ENCODE results near the gene EIF2S3B.
"Not testable (repeated sequence)": the region's sequence is repeated elsewhere in the genome, so short reads cannot be mapped to it uniquely, and the experiment has no call there.

EIF2S3B gene

DNA sequence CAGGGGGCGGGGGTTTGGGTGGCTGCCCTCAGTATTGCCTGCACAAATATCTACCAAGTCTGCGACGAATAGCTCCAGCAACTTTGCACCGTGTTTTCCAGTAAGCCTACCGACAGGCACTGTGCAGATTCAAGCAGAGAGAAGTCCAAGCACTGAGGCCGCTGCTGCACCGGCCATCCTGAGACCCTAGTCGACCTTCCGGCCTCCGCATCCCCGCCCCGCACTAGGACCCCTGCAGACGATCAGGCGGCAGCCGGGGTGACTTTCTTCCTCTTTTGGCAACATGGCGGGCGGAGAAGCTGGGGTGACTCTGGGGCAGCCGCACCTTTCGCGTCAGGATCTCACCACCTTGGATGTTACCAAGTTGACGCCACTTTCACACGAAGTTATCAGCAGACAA lies at the start of gene EIF2S3B:
Gene EIF2S3B, plus strand, starts transcription at position 271 of the 400 bp plus-strand sequence. Its CDS starts 13 bp downstream, at position 284.
- no peaks in the 10 kb centered on the region for H3K27me3 Mint-ChIP-seq (ENCODE audit: low read depth)
- H3K9me3 Mint-ChIP-seq, result peaks cover 4% of the 10 kb centered on the region
- TF ChIP-seq, protein P1, sequence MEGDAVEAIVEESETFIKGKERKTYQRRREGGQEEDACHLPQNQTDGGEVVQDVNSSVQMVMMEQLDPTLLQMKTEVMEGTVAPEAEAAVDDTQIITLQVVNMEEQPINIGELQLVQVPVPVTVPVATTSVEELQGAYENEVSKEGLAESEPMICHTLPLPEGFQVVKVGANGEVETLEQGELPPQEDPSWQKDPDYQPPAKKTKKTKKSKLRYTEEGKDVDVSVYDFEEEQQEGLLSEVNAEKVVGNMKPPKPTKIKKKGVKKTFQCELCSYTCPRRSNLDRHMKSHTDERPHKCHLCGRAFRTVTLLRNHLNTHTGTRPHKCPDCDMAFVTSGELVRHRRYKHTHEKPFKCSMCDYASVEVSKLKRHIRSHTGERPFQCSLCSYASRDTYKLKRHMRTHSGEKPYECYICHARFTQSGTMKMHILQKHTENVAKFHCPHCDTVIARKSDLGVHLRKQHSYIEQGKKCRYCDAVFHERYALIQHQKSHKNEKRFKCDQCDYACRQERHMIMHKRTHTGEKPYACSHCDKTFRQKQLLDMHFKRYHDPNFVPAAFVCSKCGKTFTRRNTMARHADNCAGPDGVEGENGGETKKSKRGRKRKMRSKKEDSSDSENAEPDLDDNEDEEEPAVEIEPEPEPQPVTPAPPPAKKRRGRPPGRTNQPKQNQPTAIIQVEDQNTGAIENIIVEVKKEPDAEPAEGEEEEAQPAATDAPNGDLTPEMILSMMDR (IDR thresholded peaks at IDR 0.05; ENCODE audit: unreplicated experiment in 3 of 3), result no peak
- no peaks in the 10 kb centered on the region for H3K4me1 Mint-ChIP-seq
- H3K36me3 Mint-ChIP-seq (ENCODE audit: low read depth), result peaks cover 3% of the 10 kb centered on the region
- no peak within 1 kb of the TSS for H3K27ac Mint-ChIP-seq
- no peak within 1 kb of the TSS for H3K4me3 Mint-ChIP-seq

DNA sequence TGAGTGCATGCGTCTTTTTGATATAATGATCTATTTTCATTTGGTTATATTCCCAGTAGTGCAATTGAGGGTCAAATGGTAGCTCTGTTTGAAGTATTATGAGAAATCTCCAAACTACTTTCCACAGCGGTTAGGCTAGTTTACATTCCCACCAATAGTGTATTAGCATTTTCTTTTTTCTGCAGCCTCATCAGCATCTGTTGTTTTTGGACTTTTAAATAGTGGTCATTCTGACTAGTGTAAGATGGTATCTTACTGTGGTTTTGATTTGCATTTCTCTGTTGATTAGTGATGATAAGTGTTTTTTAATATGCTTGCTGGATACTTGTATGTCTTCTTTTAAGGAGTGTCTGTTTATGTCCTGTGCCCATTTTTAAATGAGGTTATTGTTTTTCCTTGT lies 48.8 kb upstream of the EIF2S3B start:
- no peaks in the 10 kb centered on the region for H3K36me3 Mint-ChIP-seq (ENCODE audit: low read depth)
- H3K4me1 Mint-ChIP-seq, result no peaks in the 10 kb centered on the region
- peaks cover 40% of the 10 kb centered on the region for H3K9me3 Mint-ChIP-seq
- peaks cover 4% of the 10 kb centered on the region for H3K27me3 Mint-ChIP-seq (ENCODE audit: low read depth)
- TF ChIP-seq, protein P1 (IDR thresholded peaks at IDR 0.05; ENCODE audit: unreplicated experiment in 3 of 3), result no peak
- H3K4me3 Mint-ChIP-seq, result no peak overlapping the region
- H3K27ac Mint-ChIP-seq, result no peak overlapping the region

DNA sequence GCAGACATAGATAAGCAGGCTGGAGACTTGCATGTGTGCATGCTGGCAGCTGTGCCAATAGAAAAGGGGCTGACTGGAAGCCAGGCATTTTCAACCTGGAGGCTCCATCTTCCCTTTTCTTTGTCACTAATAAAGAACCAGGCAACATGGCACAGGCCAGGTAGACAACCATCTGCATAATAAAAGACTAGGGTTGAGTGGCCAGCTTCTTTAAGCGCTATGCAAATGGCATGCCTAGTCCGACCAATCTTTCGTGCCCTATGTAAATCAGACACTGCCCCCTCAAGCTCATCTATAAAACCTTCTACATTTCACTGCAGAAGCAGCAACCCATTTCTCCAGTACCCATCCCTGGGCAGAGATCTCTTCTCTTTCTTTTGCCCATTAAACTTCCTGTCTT lies 47.9 kb upstream of the EIF2S3B start:
- TF ChIP-seq, protein P1 (IDR thresholded peaks at IDR 0.05; ENCODE audit: unreplicated experiment in 3 of 3), result no peak
- no peaks in the 10 kb centered on the region for H3K4me1 Mint-ChIP-seq
- peaks cover 4% of the 10 kb centered on the region for H3K27me3 Mint-ChIP-seq (ENCODE audit: low read depth)
- H3K4me3 Mint-ChIP-seq, result no peak overlapping the region
- no peak overlapping the region for H3K27ac Mint-ChIP-seq
- H3K36me3 Mint-ChIP-seq (ENCODE audit: low read depth), result no peaks in the 10 kb centered on the region
- H3K9me3 Mint-ChIP-seq, result peaks cover 44% of the 10 kb centered on the region

DNA sequence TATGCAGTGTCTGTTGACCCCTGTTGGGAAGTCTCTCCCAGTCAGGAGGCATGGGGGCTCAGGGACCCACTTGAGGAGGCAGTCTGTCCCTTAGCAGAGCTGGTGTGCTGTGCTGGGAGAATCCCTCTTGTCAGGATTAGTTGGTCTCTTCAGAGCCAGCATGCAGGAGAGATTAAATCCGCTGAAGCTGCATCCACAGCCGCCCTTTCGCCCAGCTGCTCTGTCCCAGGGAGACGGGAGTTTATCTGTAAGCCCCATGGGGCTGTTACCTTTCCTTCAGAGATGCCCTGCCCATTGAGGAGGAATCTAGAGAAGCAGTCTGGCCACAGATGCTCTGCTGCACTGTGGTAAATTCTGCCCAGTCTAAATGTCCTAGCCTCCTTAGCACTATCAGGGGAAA lies 39.4 kb upstream of the EIF2S3B start:
- Mint-ChIP-seq H3K27ac (no peak overlapping the region), H3K36me3 (ENCODE audit: low read depth) (no peaks in the 10 kb centered on the region), H3K27me3 (ENCODE audit: low read depth) (no peaks in the 10 kb centered on the region), H3K9me3 (peaks cover 16% of the 10 kb centered on the region), H3K4me3 (no peak overlapping the region), H3K4me1 (no peaks in the 10 kb centered on the region)
- TF ChIP-seq, protein P1 (IDR thresholded peaks at IDR 0.05; ENCODE audit: unreplicated experiment in 3 of 3), result no peak

DNA sequence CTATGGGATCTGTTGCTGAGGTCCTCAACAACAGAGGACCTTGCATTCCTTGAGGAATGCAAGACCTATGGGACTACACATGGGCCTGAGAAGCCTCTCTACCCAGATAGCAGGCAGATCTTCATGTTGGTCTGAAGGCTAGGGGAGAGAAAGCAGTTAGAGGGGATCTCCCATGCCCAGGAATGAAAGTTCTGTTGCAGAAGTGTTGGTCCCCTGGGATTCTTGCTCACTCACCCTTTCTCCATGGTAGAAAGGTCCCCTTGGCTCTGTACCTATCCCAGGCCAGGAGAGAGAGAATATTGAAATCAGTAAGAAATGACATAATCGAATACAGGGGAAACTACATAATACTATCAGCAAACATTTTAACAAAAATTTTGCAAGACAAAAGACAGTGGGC lies 36.0 kb upstream of the EIF2S3B start:
- no peaks in the 10 kb centered on the region for H3K27me3 Mint-ChIP-seq (ENCODE audit: low read depth)
- no peaks in the 10 kb centered on the region for H3K36me3 Mint-ChIP-seq (ENCODE audit: low read depth)
- H3K27ac Mint-ChIP-seq, result no peak overlapping the region
- peaks cover 10% of the 10 kb centered on the region for H3K9me3 Mint-ChIP-seq
- no peak overlapping the region for H3K4me3 Mint-ChIP-seq
- no peaks in the 10 kb centered on the region for H3K4me1 Mint-ChIP-seq
- TF ChIP-seq, protein P1 (IDR thresholded peaks at IDR 0.05; ENCODE audit: unreplicated experiment in 3 of 3), result no peak

DNA sequence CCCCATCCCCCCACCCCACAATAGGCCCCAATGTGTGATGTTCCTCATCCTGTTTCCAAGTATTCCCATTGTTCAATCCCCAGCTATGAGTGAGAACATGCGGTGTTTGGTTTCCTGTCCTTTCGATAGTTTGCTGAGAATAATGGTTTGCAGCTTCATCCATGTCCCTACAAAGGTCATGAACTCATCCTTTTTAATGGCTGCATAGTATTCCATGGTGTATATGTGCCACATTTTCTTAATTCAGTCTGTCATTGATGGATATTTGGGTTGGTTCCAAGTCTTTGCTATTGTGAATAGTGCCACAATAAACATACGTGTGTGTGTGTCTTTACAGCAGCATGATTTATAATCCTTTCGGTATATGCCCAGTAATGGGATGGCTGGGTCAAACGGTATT lies 32.9 kb upstream of the EIF2S3B start:
- H3K9me3 Mint-ChIP-seq, result peaks cover 16% of the 10 kb centered on the region
- not testable (repeated sequence) for H3K36me3 Mint-ChIP-seq (ENCODE audit: low read depth); H3K27ac Mint-ChIP-seq; H3K27me3 Mint-ChIP-seq (ENCODE audit: low read depth); H3K4me3 Mint-ChIP-seq; H3K4me1 Mint-ChIP-seq

DNA sequence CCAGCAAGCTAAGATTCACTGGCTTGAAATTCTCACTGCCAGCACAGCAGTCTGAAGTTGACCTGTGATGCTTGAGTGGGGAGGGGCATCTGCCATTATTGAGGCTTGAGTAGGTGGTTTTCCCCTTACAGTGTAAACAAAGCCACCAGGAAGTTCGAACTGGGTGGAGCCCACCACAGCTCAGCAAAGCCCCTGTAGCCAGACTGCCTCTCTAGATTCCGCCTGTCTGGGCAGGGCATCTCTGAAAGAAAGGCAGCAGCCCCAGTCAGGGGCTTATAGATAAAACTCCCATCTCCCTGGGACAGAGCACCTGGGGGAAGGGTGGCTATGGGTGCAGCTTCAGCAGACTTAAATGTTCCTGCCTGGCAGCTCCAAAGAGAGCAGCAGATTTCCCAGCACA lies 23.8 kb upstream of the EIF2S3B start:
- H3K9me3 Mint-ChIP-seq, result peaks cover 11% of the 10 kb centered on the region
- H3K4me3 Mint-ChIP-seq; H3K4me1 Mint-ChIP-seq; H3K36me3 Mint-ChIP-seq (ENCODE audit: low read depth); H3K27ac Mint-ChIP-seq; H3K27me3 Mint-ChIP-seq (ENCODE audit: low read depth): not testable (repeated sequence)

DNA sequence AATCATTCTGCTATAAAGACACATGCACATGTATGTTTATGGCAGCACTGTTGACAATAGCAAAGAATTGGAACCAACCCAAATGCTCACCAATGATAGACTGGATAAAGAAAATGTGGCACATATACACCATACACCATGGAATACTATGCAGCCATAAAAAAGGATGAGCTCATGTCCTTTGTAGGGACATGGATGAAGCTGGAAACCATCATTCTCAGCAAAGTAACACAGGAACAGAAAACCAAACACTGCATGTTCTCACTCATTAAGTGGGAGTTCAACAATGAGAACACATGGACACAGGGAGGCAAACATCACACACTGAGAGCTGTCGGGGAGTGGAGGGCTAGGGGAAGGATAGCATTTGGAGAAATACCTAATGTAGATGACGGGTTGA lies 18.4 kb upstream of the EIF2S3B start:
- not testable (repeated sequence) for H3K9me3 Mint-ChIP-seq; H3K27me3 Mint-ChIP-seq (ENCODE audit: low read depth); H3K4me3 Mint-ChIP-seq; H3K4me1 Mint-ChIP-seq; H3K27ac Mint-ChIP-seq; H3K36me3 Mint-ChIP-seq (ENCODE audit: low read depth)
